NCI-H524 treated with DMSO at 0.1 percent for 48 hours (cell line): ENCODE measurements around the gene LMOD3.
A peak's percentile ranks its signal among the peaks of the same experiment; 100 is the strongest.

ENCODE experiments used
- DNase-seq: peaks from one replicate; lab custom pipeline; 2025; lab: John Stamatoyannopoulos, UW

LMOD3 gene

DNA sequence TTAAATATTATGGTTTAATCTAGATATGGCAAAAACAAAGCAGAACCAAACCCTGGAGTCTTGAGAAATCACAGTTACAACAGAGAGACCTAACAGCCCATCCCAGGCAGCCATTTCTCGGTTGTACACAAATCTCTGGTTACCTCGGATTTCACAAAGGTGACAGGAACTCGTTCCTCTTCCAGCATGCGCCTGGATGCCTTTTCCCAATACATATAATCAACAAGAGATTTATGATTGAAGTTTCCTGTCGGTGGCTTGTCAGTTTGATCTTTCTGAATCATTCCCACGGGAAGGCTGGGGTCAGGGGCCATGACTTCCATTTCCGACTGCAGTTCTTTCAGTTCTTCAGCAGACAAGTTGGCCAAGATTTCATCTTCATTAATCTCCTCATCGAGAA is 445 bp downstream of the LMOD3 start:
- DNase-seq: no peak

DNA sequence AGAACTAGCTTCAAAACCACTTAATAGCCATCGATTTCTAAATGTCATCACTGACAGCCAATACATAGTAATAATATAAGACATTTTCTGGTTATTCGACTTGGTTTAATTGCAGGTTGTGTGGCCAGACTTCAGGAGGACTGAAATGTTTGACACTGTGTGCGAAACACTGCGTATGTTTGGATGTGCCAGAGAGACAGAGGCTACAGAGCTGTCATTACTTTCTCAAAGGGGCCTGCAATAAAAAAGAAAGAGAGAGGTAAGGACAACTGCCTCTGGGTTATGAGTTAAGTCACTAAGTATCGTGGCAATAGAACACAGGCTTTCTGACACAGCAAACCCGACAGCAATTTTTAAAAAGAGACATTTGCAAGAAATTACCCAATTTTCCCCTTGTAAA is 882 bp downstream of the LMOD3 start:
- no peak for DNase-seq

DNA sequence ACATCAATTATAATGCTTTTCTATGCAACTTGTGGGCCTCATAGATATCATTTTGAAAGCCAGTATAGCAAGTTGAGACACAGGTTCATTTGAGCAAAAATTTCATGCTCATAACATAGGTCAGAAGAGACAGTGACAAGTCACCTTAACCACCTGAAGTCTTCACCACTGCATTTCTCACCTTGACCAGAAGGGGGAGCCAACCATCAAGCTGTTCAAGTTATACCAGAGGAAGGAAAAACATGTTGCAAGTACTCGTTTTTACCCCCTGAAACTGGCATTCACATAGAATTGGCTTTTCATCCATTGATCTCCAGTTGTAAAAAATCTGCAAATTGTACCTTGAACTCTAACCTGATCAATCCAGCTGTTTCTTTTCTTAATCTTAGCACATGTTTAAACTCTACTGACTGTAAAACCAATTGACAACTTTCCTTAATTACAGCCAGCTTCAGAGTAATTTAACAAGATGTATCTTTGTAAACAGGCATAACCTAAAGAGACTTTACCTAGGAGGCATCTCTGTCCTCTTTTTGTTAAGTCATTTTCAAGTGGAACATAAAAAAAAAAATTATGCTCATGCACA is 1.4 kb downstream of the LMOD3 start:
- peak; percentile 40 for DNase-seq

- no peak for DNase-seq
Measured at GRCh38 chr3:69119681-69120080, 2.7 kb downstream of the LMOD3 start.

GRCh38 chr3:69119138-69119537 is 3.3 kb downstream of the LMOD3 start:
- no peak for DNase-seq

DNA sequence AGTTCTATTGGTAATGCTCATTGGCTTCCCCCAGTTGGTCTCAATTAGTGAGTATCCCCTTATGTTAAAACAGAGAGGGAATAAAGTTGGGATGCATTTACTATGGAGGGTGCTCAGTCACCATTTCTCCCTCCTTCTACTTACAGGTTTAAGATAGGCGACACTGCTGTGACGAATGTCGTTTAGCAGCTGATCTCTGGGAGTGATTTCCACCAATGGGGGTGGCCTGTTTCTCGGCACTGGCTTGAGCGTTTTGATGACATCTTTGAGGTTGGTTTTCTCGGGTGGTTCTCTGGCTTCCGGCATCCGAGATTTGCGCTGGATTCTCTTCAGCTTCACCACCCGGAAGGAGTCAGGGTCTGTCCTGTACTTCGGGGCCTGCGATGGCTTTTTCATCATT is 3.8 kb downstream of the LMOD3 start:
- DNase-seq: no peak

DNA sequence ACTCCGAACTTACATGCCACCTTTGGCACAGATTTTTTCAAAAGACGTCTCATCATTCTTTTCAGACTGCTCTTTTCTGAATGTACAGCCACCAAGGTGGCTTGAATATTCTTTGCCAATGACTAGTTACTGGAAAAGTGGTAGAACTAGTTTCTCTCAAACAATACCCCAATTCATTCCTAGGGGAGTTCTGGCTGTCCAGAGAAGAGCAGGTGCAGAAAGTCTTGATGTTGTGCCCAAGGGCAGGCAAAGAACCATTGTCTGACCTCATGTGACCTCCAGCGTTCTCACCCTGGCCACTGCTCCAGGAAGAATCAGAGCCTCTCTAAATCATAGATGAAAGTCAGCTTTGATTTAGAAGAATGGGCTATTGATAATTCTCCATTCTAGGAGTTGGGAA is 5.5 kb downstream of the LMOD3 start:
- DNase-seq: no peak

- no peak for DNase-seq
Measured at GRCh38 chr3:69116162-69116561, 6.2 kb downstream of the LMOD3 start.

- no peak for DNase-seq
Measured at GRCh38 chr3:69115731-69116130, 6.7 kb downstream of the LMOD3 start.

GRCh38 chr3:69113536-69113935 is 8.9 kb downstream of the LMOD3 start:
- DNase-seq: no peak

DNA sequence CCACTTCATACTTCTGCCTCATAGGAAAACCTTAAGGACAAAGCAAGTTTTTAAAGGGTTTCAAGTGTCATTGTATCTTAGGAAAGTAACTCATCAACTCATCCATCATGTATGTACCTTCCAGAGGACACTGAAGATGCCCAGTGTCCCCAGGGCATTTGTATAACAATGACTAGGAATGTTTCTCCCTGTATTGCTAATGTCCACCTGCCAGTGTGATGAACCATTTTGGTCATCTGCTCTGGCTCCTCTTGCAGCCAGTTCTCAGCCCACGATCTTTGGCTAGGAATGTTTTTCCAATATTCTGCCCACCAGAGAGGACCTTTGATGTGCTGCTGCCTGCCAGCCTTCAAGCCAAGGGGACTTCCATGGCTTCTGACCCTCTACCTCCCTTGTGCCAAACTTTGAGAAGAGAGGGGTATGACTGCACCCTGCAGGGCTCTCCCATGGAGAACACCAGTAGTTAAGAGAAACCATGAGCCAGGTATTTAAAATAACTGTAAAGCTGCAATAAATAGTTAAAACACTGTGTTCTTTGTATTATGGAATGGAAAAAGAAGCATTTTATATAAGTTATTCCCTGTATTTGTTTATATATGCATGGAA is 11.4 kb downstream of the LMOD3 start:
- no peak for DNase-seq

GRCh38 chr3:69108811-69109210 is 13.6 kb downstream of the LMOD3 start:
- DNase-seq: no peak

- peak; percentile 78 for DNase-seq
Measured at GRCh38 chr3:69107841-69108240, 14.6 kb downstream of the LMOD3 start.

- DNase-seq: no peak
Measured at GRCh38 chr3:69105320-69105719, 17.1 kb downstream of the LMOD3 start.

GRCh38 chr3:69104586-69104985 is 17.8 kb downstream of the LMOD3 start:
- no peak for DNase-seq

DNA sequence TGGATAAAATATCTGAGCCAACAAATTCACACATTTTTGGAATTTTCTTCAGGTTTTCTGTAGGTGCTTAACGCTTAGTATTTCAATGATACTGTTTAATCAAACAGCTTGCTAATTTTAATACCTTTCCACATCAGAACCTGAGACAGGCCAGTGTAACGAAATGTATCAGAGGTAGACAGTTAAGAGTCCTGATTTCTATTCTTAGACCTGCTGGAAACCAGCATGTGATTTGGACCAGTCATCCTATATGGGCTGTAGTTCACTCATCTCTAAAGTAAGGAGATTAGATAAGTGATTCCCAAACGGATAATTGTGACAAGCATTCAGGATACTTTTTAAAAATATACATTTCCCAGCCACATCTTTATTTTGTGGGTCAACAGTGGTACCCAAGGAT is 19.3 kb downstream of the LMOD3 start:
- DNase-seq: no peak

DNA sequence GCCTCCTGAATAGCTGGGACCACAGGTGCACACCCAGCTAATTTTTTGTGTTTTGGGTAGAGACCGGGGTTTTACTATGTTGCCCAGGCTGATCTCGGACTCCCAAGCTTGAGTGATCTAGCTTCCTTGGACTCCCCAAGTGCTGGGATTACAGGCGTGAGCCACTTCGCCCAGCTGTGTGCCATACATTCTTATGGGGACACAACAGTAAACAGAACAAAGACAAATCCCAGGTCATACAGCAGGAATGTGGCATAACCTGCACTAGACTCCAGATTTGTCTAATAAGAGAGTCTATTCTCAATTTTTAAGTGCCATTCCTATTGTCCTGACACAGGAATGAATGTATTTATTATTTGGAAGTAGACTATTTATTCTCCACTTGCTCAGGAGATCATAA is 20.0 kb downstream of the LMOD3 start:
- DNase-seq: no peak

GRCh38 chr3:69099576-69099975 is 22.8 kb downstream of the LMOD3 start:
- no peak for DNase-seq

GRCh38 chr3:69097407-69098086 is 24.8 kb downstream of the LMOD3 start:
- no peak for DNase-seq

GRCh38 chr3:69096299-69096698 is 26.1 kb downstream of the LMOD3 start:
- no peak for DNase-seq

DNA sequence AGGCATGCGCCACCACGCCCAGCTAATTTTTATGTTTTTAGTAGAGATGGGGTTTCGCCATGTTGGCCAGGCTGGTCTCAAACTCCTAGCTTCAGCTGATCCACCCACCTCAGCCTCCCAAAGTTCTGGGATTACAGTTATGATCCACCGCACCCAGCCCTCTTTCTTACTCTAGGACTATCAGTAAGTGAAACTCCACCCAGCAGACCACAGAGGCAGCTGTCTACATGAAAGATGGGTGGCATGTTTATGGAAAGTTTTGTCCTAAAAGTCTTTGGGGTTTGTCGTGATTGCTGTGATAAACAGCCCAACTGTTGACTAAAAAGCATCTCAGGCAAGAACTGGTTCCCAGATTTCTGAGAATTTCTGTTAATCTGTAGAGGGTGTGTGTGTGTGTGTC is 26.8 kb downstream of the LMOD3 start:
- DNase-seq: no peak

GRCh38 chr3:69094467-69095205 is 27.8 kb downstream of the LMOD3 start:
- DNase-seq: no peak

DNA sequence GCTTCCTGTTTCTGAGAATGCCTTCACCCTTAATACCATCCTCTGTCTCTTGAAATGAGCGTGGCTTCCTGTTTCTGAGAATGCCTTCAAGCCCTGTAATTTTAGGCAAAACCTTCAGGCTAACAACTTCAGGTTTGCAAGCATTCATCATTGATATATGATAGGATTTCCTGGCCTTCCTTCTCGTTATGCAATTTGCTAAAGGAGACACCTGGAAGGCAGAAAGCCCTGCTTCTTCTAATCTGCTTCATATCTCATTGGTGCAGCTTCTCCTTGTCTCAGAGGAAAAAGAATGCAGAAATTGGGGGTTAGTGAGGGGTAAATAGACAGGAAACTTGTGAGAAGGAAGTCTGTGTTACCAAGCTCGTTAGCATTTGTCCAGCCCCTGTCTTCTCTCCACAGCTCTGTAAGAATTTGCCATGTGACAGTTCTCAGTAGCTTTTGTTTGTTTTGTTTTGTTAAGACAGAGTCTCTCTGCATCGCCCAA is 30.3 kb downstream of the LMOD3 start:
- no peak for DNase-seq
